Mucosa of rectum (tissue), 2 donors: ENCODE results near the gene HDLBP.
"Not testable (repeated sequence)": the region's sequence is repeated elsewhere in the genome, so short reads cannot be mapped to it uniquely, and the experiment has no call there.

Source experiments
- H3K27ac ChIP-seq, 2 donors: one replicate each; pipeline ENCODE4 v1.7.0; 2013; ENCODE audit warnings: inconsistent platforms in 2 of 2, low read depth in 2 of 2, low read length in 2 of 2
- H3K27me3 ChIP-seq, 2 donors: one replicate each; pipeline ENCODE4 v1.7.0; 2013; ENCODE audit warnings: low read length in 2 of 2; ENCODE audit not compliant: control insufficient read depth in 2 of 2, insufficient read depth in 2 of 2
- H3K36me3 ChIP-seq, 2 donors: one replicate each; pipeline ENCODE4 v1.7.0; 2013; ENCODE audit warnings: low read length in 2 of 2; ENCODE audit not compliant: control insufficient read depth in 2 of 2, insufficient read depth in 2 of 2
- H3K4me1 ChIP-seq, 2 donors: one replicate each; pipeline ENCODE4 v1.7.0; 2013; ENCODE audit warnings: low read length in 2 of 2, mild to moderate bottlenecking in 1 of 2; ENCODE audit not compliant: control insufficient read depth in 2 of 2, insufficient read depth in 2 of 2
- H3K4me3 ChIP-seq, 2 donors: one replicate each; pipeline ENCODE4 v1.7.0; 2013; ENCODE audit warnings: low read length in 2 of 2
- H3K9ac ChIP-seq, 2 donors: one replicate each; pipeline ENCODE4 v1.7.0; 2013; ENCODE audit warnings: low read length in 2 of 2, low read depth in 1 of 2, mild to moderate bottlenecking in 1 of 2
- H3K9me3 ChIP-seq, 2 donors: one replicate each; pipeline ENCODE4 v1.7.0; 2013; ENCODE audit warnings: low read length in 2 of 2; ENCODE audit not compliant: control insufficient read depth in 2 of 2
- donor health status: healthy.
- donor health status: Normal muscosa, but diverticular disease.

HDLBP gene

GRCh38 chr2:241307055-241307454, 8.4 kb downstream of the HDLBP start:
- H3K4me1 ChIP-seq: peaks cover 4 to 8% of the 10 kb centered on the region in 2 donors
- no peak overlapping the region for H3K4me3 ChIP-seq
- no peaks in the 10 kb centered on the region for H3K9me3 ChIP-seq
- no peak overlapping the region for H3K27ac ChIP-seq
- no peaks in the 10 kb centered on the region for H3K27me3 ChIP-seq
- H3K36me3 ChIP-seq: peaks cover 0 to 3% of the 10 kb centered on the region in 2 donors
- no peak overlapping the region for H3K9ac ChIP-seq

GRCh38 chr2:241304039-241304670, 11.3 kb downstream of the HDLBP start:
- Histone ChIP-seq H3K4me1 (peaks cover 0 to 4% of the 10 kb centered on the region in 2 donors), H3K4me3 (no peak overlapping the region), H3K36me3 (peaks cover 0 to 3% of the 10 kb centered on the region in 2 donors), H3K9me3 (no peaks in the 10 kb centered on the region), H3K27ac (no peak overlapping the region), H3K27me3 (no peaks in the 10 kb centered on the region), H3K9ac (no peak overlapping the region)

GRCh38 chr2:241302759-241303651, 12.5 kb downstream of the HDLBP start:
- Histone ChIP-seq H3K9ac (no peak overlapping the region), H3K27ac (no peak overlapping the region), H3K9me3 (no peaks in the 10 kb centered on the region), H3K4me3 (no peak overlapping the region), H3K4me1 (no peaks in the 10 kb centered on the region), H3K27me3 (no peaks in the 10 kb centered on the region), H3K36me3 (no peaks in the 10 kb centered on the region)

- no peaks in the 10 kb centered on the region for H3K27me3 ChIP-seq
- no peaks in the 10 kb centered on the region for H3K4me1 ChIP-seq
- no peak overlapping the region for H3K9ac ChIP-seq
- no peak overlapping the region for H3K27ac ChIP-seq
- H3K9me3 ChIP-seq: no peaks in the 10 kb centered on the region
- peaks cover 0 to 5% of the 10 kb centered on the region in 2 donors for H3K36me3 ChIP-seq
- no peak overlapping the region for H3K4me3 ChIP-seq
Measured at GRCh38 chr2:241302083-241302482, 13.4 kb downstream of the HDLBP start.

DNA sequence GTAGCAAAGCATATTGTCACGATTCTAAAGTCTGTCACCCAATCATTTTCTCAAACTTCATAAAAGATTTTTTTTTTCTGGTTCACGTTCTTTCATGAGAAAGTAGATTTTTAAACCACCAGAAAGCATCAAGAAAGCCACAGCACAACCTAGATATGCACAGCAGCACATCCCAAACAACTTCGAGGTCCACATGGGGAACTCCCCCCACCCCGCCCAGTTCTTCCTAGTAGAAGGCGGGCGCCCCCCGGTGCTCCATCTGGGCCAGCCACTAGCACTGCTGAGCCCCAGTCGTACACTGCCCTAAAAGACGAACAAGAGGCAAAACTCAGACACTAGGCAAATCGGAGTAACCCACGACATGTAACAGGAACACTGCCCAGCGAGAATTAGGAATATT, 15.5 kb downstream of the HDLBP start:
- H3K27me3 ChIP-seq: no peaks in the 10 kb centered on the region
- H3K4me1 ChIP-seq: no peaks in the 10 kb centered on the region
- peaks cover 0 to 6% of the 10 kb centered on the region in 2 donors for H3K36me3 ChIP-seq
- H3K9ac ChIP-seq: no peak overlapping the region
- H3K27ac ChIP-seq: no peak overlapping the region
- no peaks in the 10 kb centered on the region for H3K9me3 ChIP-seq
- no peak overlapping the region for H3K4me3 ChIP-seq

GRCh38 chr2:241298673-241299072, 16.8 kb downstream of the HDLBP start:
- H3K27me3 ChIP-seq: no peaks in the 10 kb centered on the region
- no peak overlapping the region for H3K4me3 ChIP-seq
- H3K27ac ChIP-seq: no peak overlapping the region

GRCh38 chr2:241296767-241297166, 18.7 kb downstream of the HDLBP start:
- Histone ChIP-seq H3K9ac (no peak overlapping the region), H3K36me3 (peaks cover 0 to 6% of the 10 kb centered on the region in 2 donors), H3K9me3 (no peaks in the 10 kb centered on the region), H3K4me3 (no peak overlapping the region), H3K4me1 (no peaks in the 10 kb centered on the region), H3K27ac (no peak overlapping the region), H3K27me3 (no peaks in the 10 kb centered on the region)

More at GRCh38 chr2:241298673-241299072, 16.8 kb downstream of the HDLBP start:
- Histone ChIP-seq H3K9me3 (no peaks in the 10 kb centered on the region), H3K36me3 (peaks cover 0 to 6% of the 10 kb centered on the region in 2 donors), H3K4me1 (no peaks in the 10 kb centered on the region), H3K9ac (no peak overlapping the region)

GRCh38 chr2:241295326-241296095, 20.0 kb downstream of the HDLBP start:
- Histone ChIP-seq H3K9me3 (no peaks in the 10 kb centered on the region), H3K27ac (no peak overlapping the region), H3K36me3 (peaks cover 0 to 6% of the 10 kb centered on the region in 2 donors), H3K27me3 (no peaks in the 10 kb centered on the region), H3K9ac (no peak overlapping the region), H3K4me1 (no peaks in the 10 kb centered on the region), H3K4me3 (no peak overlapping the region)

- not testable (repeated sequence) for H3K36me3 ChIP-seq, H3K27ac ChIP-seq, H3K4me1 ChIP-seq, H3K4me3 ChIP-seq, H3K9ac ChIP-seq, H3K9me3 ChIP-seq, H3K27me3 ChIP-seq
Measured at GRCh38 chr2:241293378-241293797, 22.1 kb downstream of the HDLBP start.

DNA sequence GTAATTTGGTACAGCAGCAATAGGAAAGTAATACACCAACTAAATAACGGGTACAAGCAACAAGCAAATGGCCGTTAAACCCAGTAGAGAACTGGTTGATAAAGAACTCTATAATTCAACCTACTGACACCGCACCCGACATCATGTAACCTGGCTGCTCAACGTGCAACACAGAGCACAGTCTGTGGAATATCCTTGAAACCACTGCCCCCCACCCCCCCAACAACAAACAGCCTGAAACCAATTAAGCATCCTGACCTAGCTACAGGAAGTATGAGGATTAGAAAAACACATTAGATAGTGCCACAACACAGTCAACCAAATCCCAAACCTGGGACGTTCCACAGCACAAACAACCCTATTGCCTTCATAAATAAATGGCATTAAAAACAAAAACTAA, 23.5 kb downstream of the HDLBP start:
- Histone ChIP-seq H3K27ac (no peak overlapping the region), H3K9me3 (no peaks in the 10 kb centered on the region), H3K36me3 (no peaks in the 10 kb centered on the region), H3K9ac (no peak overlapping the region), H3K4me1 (peaks cover 0 to 3% of the 10 kb centered on the region in 2 donors), H3K27me3 (no peaks in the 10 kb centered on the region), H3K4me3 (no peak overlapping the region)
